ENCODE measurements around the gene CBX1.

Gene CBX1

DNA sequence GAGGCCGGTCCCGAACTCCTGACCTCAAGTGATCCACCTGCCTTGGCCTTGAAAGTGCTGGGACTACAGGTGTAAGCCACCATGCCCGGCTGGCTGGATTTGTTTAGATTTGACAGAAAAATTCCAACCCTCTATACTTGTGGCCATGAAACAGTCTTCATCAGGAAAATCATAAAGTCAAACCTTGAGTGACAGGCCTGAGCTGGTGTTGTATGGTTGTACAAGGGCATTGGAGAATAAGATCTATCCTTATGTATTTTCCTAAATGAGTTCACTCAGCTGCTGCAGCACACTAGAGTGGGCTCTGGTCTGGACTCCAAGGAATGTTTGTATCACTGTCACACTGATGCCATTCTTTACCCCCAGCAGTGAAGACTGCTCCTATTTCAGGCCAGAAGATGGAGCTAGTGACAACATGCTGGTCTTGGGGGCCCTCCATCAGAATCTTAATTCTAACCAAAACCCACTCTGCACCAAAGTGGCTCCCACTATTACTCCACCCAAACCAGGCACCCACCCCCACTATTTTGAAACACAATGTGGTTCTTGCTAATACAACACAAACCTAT lies 33.7 kb upstream of the CBX1 start:
- no peak for DNase-seq
- Histone ChIP-seq H3K79me1 (replicated peaks; ENCODE audit: low read length, poor library complexity, severe bottlenecking) (no peaks in the 10 kb centered on the region), H2AFZ (ENCODE audit: low read depth, low read length) (no peak overlapping the region), H4K8ac (ENCODE audit: low read length) (no peak overlapping the region), H2BK12ac (ENCODE audit: low read length in 2 of 2) (no peak overlapping the region), H3K27me3 (ENCODE audit: control insufficient read depth in 1 of 2, insufficient read depth in 1 of 2, low read length in 2 of 2) (peaks cover 7 to 10% of the 10 kb centered on the region in 2 experiments), H3K23ac (ENCODE audit: low read length in 2 of 2) (no peak overlapping the region), H3K4me1 (ENCODE audit: control insufficient read depth, insufficient read depth, low read depth, low read length) (no peaks in the 10 kb centered on the region), H2AK5ac (ENCODE audit: low read length, severe bottlenecking) (no peak overlapping the region), H3K9ac (ENCODE audit: low read length) (no peak overlapping the region), H3K14ac (ENCODE audit: low read length in 2 of 2) (no peak overlapping the region), H3K27ac (ENCODE audit: low read length, poor library complexity, severe bottlenecking) (no peak overlapping the region), H2BK15ac (ENCODE audit: low read depth, poor library complexity, severe bottlenecking) (no peak overlapping the region), H3K36me3 (ENCODE audit: control insufficient read depth in 1 of 2, insufficient read depth in 2 of 2, low read depth in 1 of 2, low read length in 2 of 2) (no peaks in the 10 kb centered on the region), H4K91ac (ENCODE audit: low read length) (no peak overlapping the region), H3K4me3 (ENCODE audit: insufficient read depth in 1 of 2, low read depth in 1 of 2, low read length in 2 of 2) (no peak overlapping the region), H3K4me2 (ENCODE audit: low read length, poor library complexity, severe bottlenecking) (no peak overlapping the region), H3K9me3 (ENCODE audit: control insufficient read depth, low read length) (no peaks in the 10 kb centered on the region), H3K4ac (ENCODE audit: low read depth in 1 of 2, low read length in 2 of 2) (no peak overlapping the region), H2BK120ac (ENCODE audit: low read depth, low read length) (no peak overlapping the region), H2BK5ac (ENCODE audit: low read depth, low read length, poor library complexity, severe bottlenecking) (no peak overlapping the region), H3K18ac (ENCODE audit: low read depth in 1 of 2, low read length in 2 of 2) (no peak overlapping the region)
- 92% methylated on average over 2 of the region's 3 CpGs for WGBS

DNA sequence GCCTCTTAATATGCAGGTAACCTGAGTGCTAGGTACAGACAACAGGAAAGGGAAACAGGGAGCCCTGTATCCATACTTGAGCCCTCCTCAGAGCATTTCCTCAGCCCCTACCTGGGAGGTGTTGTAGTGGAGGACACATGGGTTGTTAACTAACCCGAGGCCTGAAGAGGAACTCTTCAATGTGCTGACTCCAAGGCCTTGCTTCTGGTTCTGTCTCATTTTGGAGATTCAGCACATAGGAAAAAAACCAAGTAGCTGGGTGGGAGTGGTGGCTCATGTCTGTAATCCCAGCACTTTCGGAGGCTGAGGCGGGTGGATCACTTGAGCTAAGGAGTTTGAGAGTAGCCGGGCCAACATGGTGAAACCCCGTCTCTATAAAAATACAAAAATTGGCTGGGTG lies 31.1 kb upstream of the CBX1 start:
- no peak overlapping the region for H2AFZ ChIP-seq (ENCODE audit: low read depth, low read length)
- DNase-seq, result no peak
- no peak overlapping the region for H3K4me2 ChIP-seq (ENCODE audit: low read length, poor library complexity, severe bottlenecking)
- H3K23ac ChIP-seq (ENCODE audit: low read length in 2 of 2), result no peak overlapping the region
- H2BK15ac ChIP-seq (ENCODE audit: low read depth, poor library complexity, severe bottlenecking), result no peak overlapping the region
- H3K27ac ChIP-seq (ENCODE audit: low read length, poor library complexity, severe bottlenecking), result no peak overlapping the region
- no peak overlapping the region for H3K14ac ChIP-seq (ENCODE audit: low read length in 2 of 2)
- 95% methylated on average over 5 of the region's 5 CpGs for WGBS
- no peaks in the 10 kb centered on the region for H3K79me1 ChIP-seq (replicated peaks; ENCODE audit: low read length, poor library complexity, severe bottlenecking)
- no peak overlapping the region for H2BK120ac ChIP-seq (ENCODE audit: low read depth, low read length)
- no peak overlapping the region for H3K18ac ChIP-seq (ENCODE audit: low read depth in 1 of 2, low read length in 2 of 2)
- H2BK5ac ChIP-seq (ENCODE audit: low read depth, low read length, poor library complexity, severe bottlenecking), result no peak overlapping the region
- H3K9ac ChIP-seq (ENCODE audit: low read length), result no peak overlapping the region
- H2BK12ac ChIP-seq (ENCODE audit: low read length in 2 of 2), result no peak overlapping the region
- H3K4me3 ChIP-seq (ENCODE audit: insufficient read depth in 1 of 2, low read depth in 1 of 2, low read length in 2 of 2), result no peak overlapping the region
- H2AK5ac ChIP-seq (ENCODE audit: low read length, severe bottlenecking), result no peak overlapping the region
- H3K4me1 ChIP-seq (ENCODE audit: control insufficient read depth, insufficient read depth, low read depth, low read length), result peaks cover 5% of the 10 kb centered on the region
- no peak overlapping the region for H3K4ac ChIP-seq (ENCODE audit: low read depth in 1 of 2, low read length in 2 of 2)
- peaks cover 4% of the 10 kb centered on the region in 2 experiments for H3K27me3 ChIP-seq (ENCODE audit: control insufficient read depth in 1 of 2, insufficient read depth in 1 of 2, low read length in 2 of 2)
- peaks cover 0 to 3% of the 10 kb centered on the region in 2 experiments for H3K36me3 ChIP-seq (ENCODE audit: control insufficient read depth in 1 of 2, insufficient read depth in 2 of 2, low read depth in 1 of 2, low read length in 2 of 2)
- no peak overlapping the region for H4K91ac ChIP-seq (ENCODE audit: low read length)
- H3K9me3 ChIP-seq (ENCODE audit: control insufficient read depth, low read length), result no peaks in the 10 kb centered on the region
- no peak overlapping the region for H4K8ac ChIP-seq (ENCODE audit: low read length)

DNA sequence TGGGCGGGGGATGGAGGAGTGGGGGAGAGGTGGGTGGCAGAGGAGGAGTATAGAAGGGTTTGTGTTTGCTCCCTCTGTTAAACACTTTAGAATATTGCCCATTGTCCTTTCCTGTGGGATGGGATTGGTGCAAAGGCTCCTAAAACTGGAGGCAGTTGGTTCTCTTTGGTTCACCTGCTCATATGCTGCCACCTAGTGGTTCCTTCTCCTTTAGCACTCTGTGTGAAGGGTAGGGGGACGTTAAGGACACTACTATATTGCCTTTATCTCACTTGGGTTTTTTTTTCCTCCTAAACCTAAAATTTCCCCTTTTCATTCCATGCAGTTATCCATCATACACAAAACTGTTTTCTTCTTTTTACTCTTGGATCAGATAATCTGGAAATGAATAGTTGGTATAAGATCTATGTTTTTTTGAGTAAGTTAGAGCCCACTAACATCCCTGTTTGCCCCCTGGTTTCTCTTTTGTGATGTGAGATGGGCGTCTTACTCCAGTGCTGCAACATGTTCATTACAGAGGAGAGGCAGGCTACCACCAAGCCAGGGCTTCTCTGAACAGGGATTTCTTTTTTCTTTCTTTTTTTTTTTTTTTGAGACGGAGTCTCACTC lies 30.0 kb upstream of the CBX1 start:
- no peak overlapping the region for H3K14ac ChIP-seq (ENCODE audit: low read length in 2 of 2)

DNA sequence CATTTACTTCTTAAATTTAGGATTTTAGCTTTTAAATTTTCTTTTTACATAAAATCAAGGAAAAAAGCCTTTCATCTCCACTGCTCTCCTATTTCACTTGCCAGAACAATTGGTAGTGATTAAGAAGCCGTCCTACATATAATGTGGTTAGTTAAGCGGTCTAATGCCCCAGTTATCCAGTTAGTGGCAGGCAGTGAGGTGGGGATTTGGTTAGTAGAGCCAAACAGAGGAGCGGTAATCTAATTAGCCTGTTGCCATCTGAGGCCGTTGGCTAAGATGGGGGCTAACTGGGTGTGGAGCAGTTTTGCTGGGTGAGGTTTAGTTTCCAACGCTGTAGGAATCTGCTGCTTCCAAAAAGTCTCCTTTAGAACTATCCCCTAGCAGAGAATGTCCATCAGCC lies 28.7 kb upstream of the CBX1 start:
- no peak overlapping the region for H2BK15ac ChIP-seq (ENCODE audit: low read depth, poor library complexity, severe bottlenecking)
- H3K9ac ChIP-seq (ENCODE audit: low read length), result no peak overlapping the region
- H2BK120ac ChIP-seq (ENCODE audit: low read depth, low read length), result no peak overlapping the region
- no peaks in the 10 kb centered on the region for H3K79me1 ChIP-seq (replicated peaks; ENCODE audit: low read length, poor library complexity, severe bottlenecking)
- H3K27ac ChIP-seq (ENCODE audit: low read length, poor library complexity, severe bottlenecking), result no peak overlapping the region
- WGBS, result 63% methylated on average over 3 of the region's 5 CpGs
- no peak overlapping the region for H2BK5ac ChIP-seq (ENCODE audit: low read depth, low read length, poor library complexity, severe bottlenecking)
- no peak overlapping the region for H4K91ac ChIP-seq (ENCODE audit: low read length)
- H3K23ac ChIP-seq (ENCODE audit: low read length in 2 of 2), result no peak overlapping the region
- no peak overlapping the region for H4K8ac ChIP-seq (ENCODE audit: low read length)
- H3K14ac ChIP-seq (ENCODE audit: low read length in 2 of 2), result no peak overlapping the region
- H3K36me3 ChIP-seq (ENCODE audit: control insufficient read depth in 1 of 2, insufficient read depth in 2 of 2, low read depth in 1 of 2, low read length in 2 of 2), result peaks cover 7 to 9% of the 10 kb centered on the region in 2 experiments
- no peak overlapping the region for H3K18ac ChIP-seq (ENCODE audit: low read depth in 1 of 2, low read length in 2 of 2)
- H2AK5ac ChIP-seq (ENCODE audit: low read length, severe bottlenecking), result peak overlapping the region; percentile 39
- no peak overlapping the region for H2AFZ ChIP-seq (ENCODE audit: low read depth, low read length)
- H3K4me3 ChIP-seq (ENCODE audit: insufficient read depth in 1 of 2, low read depth in 1 of 2, low read length in 2 of 2), result no peak overlapping the region
- H2BK12ac ChIP-seq (ENCODE audit: low read length in 2 of 2), result no peak overlapping the region
- H3K4ac ChIP-seq (ENCODE audit: low read depth in 1 of 2, low read length in 2 of 2), result peak overlapping the region in 1 of 2 experiments; percentile 33
- H3K4me1 ChIP-seq (ENCODE audit: control insufficient read depth, insufficient read depth, low read depth, low read length), result peaks cover 6% of the 10 kb centered on the region
- H3K4me2 ChIP-seq (ENCODE audit: low read length, poor library complexity, severe bottlenecking), result no peak overlapping the region
- no peaks in the 10 kb centered on the region for H3K9me3 ChIP-seq (ENCODE audit: control insufficient read depth, low read length)
- DNase-seq, result no peak
- H3K27me3 ChIP-seq (ENCODE audit: control insufficient read depth in 1 of 2, insufficient read depth in 1 of 2, low read length in 2 of 2), result peaks cover 0 to 4% of the 10 kb centered on the region in 2 experiments

More for the DNA sequence above, 30.0 kb upstream of the CBX1 start:
- Histone ChIP-seq H4K8ac (ENCODE audit: low read length) (no peak overlapping the region), H3K36me3 (ENCODE audit: control insufficient read depth in 1 of 2, insufficient read depth in 2 of 2, low read depth in 1 of 2, low read length in 2 of 2) (peaks cover 3 to 7% of the 10 kb centered on the region in 2 experiments), H2BK15ac (ENCODE audit: low read depth, poor library complexity, severe bottlenecking) (no peak overlapping the region), H4K91ac (ENCODE audit: low read length) (no peak overlapping the region), H3K79me1 (replicated peaks; ENCODE audit: low read length, poor library complexity, severe bottlenecking) (no peaks in the 10 kb centered on the region), H3K4ac (ENCODE audit: low read depth in 1 of 2, low read length in 2 of 2) (no peak overlapping the region), H3K23ac (ENCODE audit: low read length in 2 of 2) (no peak overlapping the region), H2BK5ac (ENCODE audit: low read depth, low read length, poor library complexity, severe bottlenecking) (no peak overlapping the region), H3K4me1 (ENCODE audit: control insufficient read depth, insufficient read depth, low read depth, low read length) (peaks cover 6% of the 10 kb centered on the region), H3K4me2 (ENCODE audit: low read length, poor library complexity, severe bottlenecking) (no peak overlapping the region), H2BK12ac (ENCODE audit: low read length in 2 of 2) (no peak overlapping the region), H3K27me3 (ENCODE audit: control insufficient read depth in 1 of 2, insufficient read depth in 1 of 2, low read length in 2 of 2) (peaks cover 0 to 4% of the 10 kb centered on the region in 2 experiments), H3K18ac (ENCODE audit: low read depth in 1 of 2, low read length in 2 of 2) (no peak overlapping the region), H3K27ac (ENCODE audit: low read length, poor library complexity, severe bottlenecking) (no peak overlapping the region), H2AFZ (ENCODE audit: low read depth, low read length) (no peak overlapping the region), H3K4me3 (ENCODE audit: insufficient read depth in 1 of 2, low read depth in 1 of 2, low read length in 2 of 2) (no peak overlapping the region), H2BK120ac (ENCODE audit: low read depth, low read length) (no peak overlapping the region), H2AK5ac (ENCODE audit: low read length, severe bottlenecking) (no peak overlapping the region), H3K9ac (ENCODE audit: low read length) (no peak overlapping the region), H3K9me3 (ENCODE audit: control insufficient read depth, low read length) (no peaks in the 10 kb centered on the region)
- DNase-seq, result peak; percentile 73
- 52% methylated on average over 3 of the region's 4 CpGs for WGBS

All from mesenchymal stem cell (in vitro differentiated cells and primary cell).